Activated T-cell treated with anti-CD3 and anti-CD28 coated beads, Interleukin-2, amount 50 U/mL, for 72 hours (primary cell): Measurements from ENCODE around the gene AFAP1. TPM values are rescaled to one million over a fixed set of nuclear protein-coding genes. Genes with fewer than 3 reads are reported as not detected.
"Not testable (repeated sequence)": the region's sequence is repeated elsewhere in the genome, so short reads cannot be mapped to it uniquely, and the experiment has no call there.

Experiments used
- ATAC-seq, 2 donors: fragments of 150-1000 bp; cut with Tn5 transposase; replicated peaks in 1 of 2; 2 replicates each; pipeline ENCODE4 v1.10.0; 2021; ENCODE audit warnings: moderate library complexity in 2 of 2, mild to moderate bottlenecking in 1 of 2
- DNase-seq, 2 donors: peaks; one replicate each; pipeline ENCODE4 v3.0.0; 2021 to 2022; ENCODE audit warnings: mixed read lengths in 1 of 2
- H3K27ac Mint-ChIP-seq: one replicate; pipeline ENCODE4 v1.8.0; 2022; ENCODE audit warnings: mild to moderate bottlenecking, moderate library complexity, mixed read lengths
- H3K27me3 Mint-ChIP-seq: one replicate; pipeline ENCODE4 v1.8.0; 2022; ENCODE audit warnings: low read depth, mixed read lengths
- H3K36me3 Mint-ChIP-seq, 2 donors: one replicate each; pipeline ENCODE4 v1.8.0; 2022; ENCODE audit warnings: mixed read lengths in 2 of 2, mild to moderate bottlenecking in 1 of 2; ENCODE audit not compliant: insufficient read depth in 2 of 2
- H3K4me1 Mint-ChIP-seq: one replicate; pipeline ENCODE4 v1.8.0; 2022; ENCODE audit warnings: low read depth, mixed read lengths
- H3K4me3 Mint-ChIP-seq, 2 donors: one replicate each; pipeline ENCODE4 v1.8.0; 2022; ENCODE audit warnings: mild to moderate bottlenecking in 2 of 2, mixed read lengths in 2 of 2, moderate library complexity in 2 of 2
- H3K9me3 Mint-ChIP-seq, 2 donors: one replicate each; pipeline ENCODE4 v1.8.0; 2022; ENCODE audit warnings: mixed read lengths in 2 of 2
- total RNA-seq, 2 donors: library from RNA; stranded (reverse); gene quantifications; one replicate each; pipeline ENCODE4 v1.2.3, GENCODE V29; 2022

AFAP1 gene
- total RNA-seq, 2 donors from 2014 or later = 30.6 to 49.3 TPM

GRCh38 chr4:7933651-7934510 lies 5.8 kb downstream of the AFAP1 start:
- Mint-ChIP-seq H3K4me1 (peaks cover 19% of the 10 kb centered on the region), H3K27me3 (peaks cover 25% of the 10 kb centered on the region), H3K9me3 (no peaks in the 10 kb centered on the region), H3K36me3 (no peaks in the 10 kb centered on the region), H3K27ac (no peak overlapping the region), H3K4me3 (no peak overlapping the region)
- DNase-seq (no peak), ATAC-seq (no peak)

GRCh38 chr4:7932287-7932686 lies 7.4 kb downstream of the AFAP1 start:
- H3K27me3 Mint-ChIP-seq = peaks cover 13% of the 10 kb centered on the region
- H3K9me3 Mint-ChIP-seq = no peaks in the 10 kb centered on the region
- H3K27ac Mint-ChIP-seq = no peak overlapping the region
- DNase-seq = no peak
- peaks cover 7% of the 10 kb centered on the region for H3K4me1 Mint-ChIP-seq
- H3K4me3 Mint-ChIP-seq = no peak overlapping the region
- ATAC-seq = no peak
- no peaks in the 10 kb centered on the region for H3K36me3 Mint-ChIP-seq

- DNase-seq (no peak), ATAC-seq (no peak)
- Mint-ChIP-seq H3K36me3 (peaks cover 0 to 2% of the 10 kb centered on the region in 2 donors), H3K9me3 (no peaks in the 10 kb centered on the region), H3K4me3 (no peak overlapping the region), H3K27ac (no peak overlapping the region), H3K4me1 (peaks cover 6% of the 10 kb centered on the region), H3K27me3 (peaks cover 6% of the 10 kb centered on the region)
Observed at GRCh38 chr4:7929118-7929951, 10.3 kb downstream of the AFAP1 start.

- peaks cover 8% of the 10 kb centered on the region for H3K27me3 Mint-ChIP-seq
- H3K36me3 Mint-ChIP-seq = peaks cover 0 to 2% of the 10 kb centered on the region in 2 donors
- H3K4me3 Mint-ChIP-seq = no peak overlapping the region
- DNase-seq (no peak), ATAC-seq (no peak)
- H3K27ac Mint-ChIP-seq = no peak overlapping the region
- no peaks in the 10 kb centered on the region for H3K9me3 Mint-ChIP-seq
- H3K4me1 Mint-ChIP-seq = peaks cover 6% of the 10 kb centered on the region
Observed at GRCh38 chr4:7928711-7929110, 10.9 kb downstream of the AFAP1 start.

- no peak for ATAC-seq
Observed at GRCh38 chr4:7926822-7927221, 12.8 kb downstream of the AFAP1 start.

GRCh38 chr4:7924570-7924969 lies 15.1 kb downstream of the AFAP1 start:
- no peak overlapping the region for H3K4me3 Mint-ChIP-seq
- ATAC-seq = no peak
- H3K27me3 Mint-ChIP-seq = peaks cover 5% of the 10 kb centered on the region
- H3K27ac Mint-ChIP-seq = no peak overlapping the region
- DNase-seq = no peak
- H3K9me3 Mint-ChIP-seq = no peaks in the 10 kb centered on the region
- peaks cover 0 to 2% of the 10 kb centered on the region in 2 donors for H3K36me3 Mint-ChIP-seq
- peaks cover 6% of the 10 kb centered on the region for H3K4me1 Mint-ChIP-seq

More at GRCh38 chr4:7926822-7927221, 12.8 kb downstream of the AFAP1 start:
- Mint-ChIP-seq H3K9me3 (no peaks in the 10 kb centered on the region), H3K4me1 (peaks cover 6% of the 10 kb centered on the region), H3K4me3 (no peak overlapping the region), H3K36me3 (peaks cover 0 to 2% of the 10 kb centered on the region in 2 donors), H3K27me3 (peaks cover 12% of the 10 kb centered on the region), H3K27ac (no peak overlapping the region)
- DNase-seq = no peak

- Mint-ChIP-seq H3K27me3 (peaks cover 5% of the 10 kb centered on the region), H3K36me3 (peaks cover 0 to 2% of the 10 kb centered on the region in 2 donors), H3K4me3 (no peak overlapping the region), H3K4me1 (peaks cover 6% of the 10 kb centered on the region), H3K9me3 (no peaks in the 10 kb centered on the region), H3K27ac (no peak overlapping the region)
- ATAC-seq = no peak
- DNase-seq = no peak
Observed at GRCh38 chr4:7924163-7924562, 15.5 kb downstream of the AFAP1 start.

GRCh38 chr4:7922466-7922865 lies 17.2 kb downstream of the AFAP1 start:
- Mint-ChIP-seq H3K36me3 (peaks cover 0 to 2% of the 10 kb centered on the region in 2 donors), H3K27ac (no peak overlapping the region), H3K9me3 (no peaks in the 10 kb centered on the region), H3K4me1 (peaks cover 6% of the 10 kb centered on the region), H3K4me3 (no peak overlapping the region), H3K27me3 (peaks cover 5% of the 10 kb centered on the region)
- ATAC-seq (no peak), DNase-seq (no peak)

- no peak for DNase-seq
- no peak overlapping the region for H3K27ac Mint-ChIP-seq
- H3K27me3 Mint-ChIP-seq = peaks cover 5% of the 10 kb centered on the region
- H3K9me3 Mint-ChIP-seq = no peaks in the 10 kb centered on the region
- H3K4me1 Mint-ChIP-seq = peaks cover 16% of the 10 kb centered on the region
- no peak for ATAC-seq
- no peaks in the 10 kb centered on the region for H3K36me3 Mint-ChIP-seq
- no peak overlapping the region for H3K4me3 Mint-ChIP-seq
Observed at GRCh38 chr4:7918981-7919380, 20.7 kb downstream of the AFAP1 start.

GRCh38 chr4:7918187-7918586 lies 21.5 kb downstream of the AFAP1 start:
- DNase-seq, H3K27ac Mint-ChIP-seq, H3K4me3 Mint-ChIP-seq, ATAC-seq, H3K27me3 Mint-ChIP-seq, H3K36me3 Mint-ChIP-seq, H3K9me3 Mint-ChIP-seq: not testable (repeated sequence)
- H3K4me1 Mint-ChIP-seq = peaks cover 16% of the 10 kb centered on the region

- Mint-ChIP-seq H3K27ac (no peak overlapping the region), H3K27me3 (no peaks in the 10 kb centered on the region), H3K9me3 (no peaks in the 10 kb centered on the region), H3K36me3 (no peaks in the 10 kb centered on the region), H3K4me1 (peaks cover 16% of the 10 kb centered on the region), H3K4me3 (no peak overlapping the region)
- DNase-seq = no peak
- ATAC-seq = no peak
Observed at GRCh38 chr4:7917669-7918068, 22.0 kb downstream of the AFAP1 start.

- ATAC-seq (no peak), DNase-seq (no peak)
- H3K27ac Mint-ChIP-seq = no peak overlapping the region
- peaks cover 16% of the 10 kb centered on the region for H3K4me1 Mint-ChIP-seq
- no peaks in the 10 kb centered on the region for H3K36me3 Mint-ChIP-seq
- H3K4me3 Mint-ChIP-seq = no peak overlapping the region
- no peaks in the 10 kb centered on the region for H3K27me3 Mint-ChIP-seq
- H3K9me3 Mint-ChIP-seq = no peaks in the 10 kb centered on the region
Observed at GRCh38 chr4:7915875-7916242, 23.8 kb downstream of the AFAP1 start.

- H3K27ac Mint-ChIP-seq = no peak overlapping the region
- H3K36me3 Mint-ChIP-seq = peaks cover 0 to under 1% of the 10 kb centered on the region in 2 donors
- no peaks in the 10 kb centered on the region for H3K27me3 Mint-ChIP-seq
- DNase-seq (no peak), ATAC-seq (no peak)
- H3K4me3 Mint-ChIP-seq = no peak overlapping the region
- H3K4me1 Mint-ChIP-seq = peaks cover 25% of the 10 kb centered on the region
- no peaks in the 10 kb centered on the region for H3K9me3 Mint-ChIP-seq
Observed at GRCh38 chr4:7912826-7913225, 26.8 kb downstream of the AFAP1 start.
